ENCODE measurements around the gene RPS19BP1. TPM values are rescaled to one million over a fixed set of nuclear protein-coding genes. Genes with fewer than 3 reads are reported as not detected.

RPS19BP1 gene, protein sequence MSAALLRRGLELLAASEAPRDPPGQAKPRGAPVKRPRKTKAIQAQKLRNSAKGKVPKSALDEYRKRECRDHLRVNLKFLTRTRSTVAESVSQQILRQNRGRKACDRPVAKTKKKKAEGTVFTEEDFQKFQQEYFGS
- 10 to 100 TPM in 11 of 12 donors, not detected in 1; 33.3 to 76.7 (median 47.9) TPM for polyA plus RNA-seq (ENCODE audit: insufficient read length in 12 of 12)
- long read RNA-seq, donor 1, transcript RPS19BP1-203 (3 exons, 852 nt), result minor isoform, 9 of 57 reads
- long read RNA-seq, donor 1, transcript RPS19BP1-201 (4 exons, 927 nt), result major isoform, 46 of 57 reads
- long read RNA-seq, donor 1, partial matches to known transcripts, result 0 of 57 reads
- long read RNA-seq, donor 1, other reads (novel, unspliced or antisense), result 0 of 57 reads
- long read RNA-seq, donor 2, transcript RPS19BP1-201 (4 exons, 927 nt), result major isoform, 32 of 35 reads
- long read RNA-seq, donor 2, partial matches to known transcripts, result 0 of 35 reads
- long read RNA-seq, donor 2, other reads (novel, unspliced or antisense), result 0 of 35 reads
- long read RNA-seq, donor 3, transcript RPS19BP1-201 (4 exons, 927 nt), result major isoform, 16 of 20 reads
- long read RNA-seq, donor 3, partial matches to known transcripts, result 0 of 20 reads
- long read RNA-seq, donor 3, other reads (novel, unspliced or antisense), result 0 of 20 reads
- long read RNA-seq, donor 4, transcript RPS19BP1-201 (4 exons, 927 nt), result major isoform, 12 of 17 reads
- long read RNA-seq, donor 4, partial matches to known transcripts, result 0 of 17 reads
- long read RNA-seq, donor 4, other reads (novel, unspliced or antisense), result 0 of 17 reads
- long read RNA-seq, donor 5, transcript RPS19BP1-203 (3 exons, 852 nt), result minor isoform, 14 of 76 reads
- long read RNA-seq, donor 5, transcript RPS19BP1-201 (4 exons, 927 nt), result major isoform, 60 of 76 reads
- long read RNA-seq, donor 5, partial matches to known transcripts, result 0 of 76 reads
- long read RNA-seq, donor 5, other reads (novel, unspliced or antisense), result 0 of 76 reads
- long read RNA-seq, donor 6, transcript RPS19BP1-201 (4 exons, 927 nt), result major isoform, 24 of 36 reads
- long read RNA-seq, donor 6, partial matches to known transcripts, result 8 of 36 reads
- long read RNA-seq, donor 6, other reads (novel, unspliced or antisense), result 0 of 36 reads
- long read RNA-seq, donor 7, transcript RPS19BP1-201 (4 exons, 927 nt), result major isoform, 13 of 17 reads
- long read RNA-seq, donor 7, partial matches to known transcripts, result 0 of 17 reads
- long read RNA-seq, donor 7, other reads (novel, unspliced or antisense), result 0 of 17 reads
- long read RNA-seq, donor 8, transcript RPS19BP1-201 (4 exons, 927 nt), result major isoform, 59 of 70 reads
- long read RNA-seq, donor 8, transcript RPS19BP1-203 (3 exons, 852 nt), result minor isoform, 10 of 70 reads
- long read RNA-seq, donor 8, partial matches to known transcripts, result 0 of 70 reads
- long read RNA-seq, donor 8, other reads (novel, unspliced or antisense), result 0 of 70 reads
- long read RNA-seq, donor 9, transcript RPS19BP1-201 (4 exons, 927 nt), result major isoform, 37 of 39 reads
- long read RNA-seq, donor 9, partial matches to known transcripts, result 0 of 39 reads
- long read RNA-seq, donor 9, other reads (novel, unspliced or antisense), result 0 of 39 reads
- long read RNA-seq, donor 10, transcript RPS19BP1-201 (4 exons, 927 nt), result major isoform, 45 of 51 reads
- long read RNA-seq, donor 10, transcript RPS19BP1-203 (3 exons, 852 nt), result minor isoform, 5 of 51 reads
- long read RNA-seq, donor 10, partial matches to known transcripts, result 0 of 51 reads
- long read RNA-seq, donor 10, other reads (novel, unspliced or antisense), result 0 of 51 reads
- long read RNA-seq, donor 11, transcript RPS19BP1-201 (4 exons, 927 nt), result major isoform, 17 of 20 reads
- long read RNA-seq, donor 11, partial matches to known transcripts, result 0 of 20 reads
- long read RNA-seq, donor 11, other reads (novel, unspliced or antisense), result 0 of 20 reads

DNA sequence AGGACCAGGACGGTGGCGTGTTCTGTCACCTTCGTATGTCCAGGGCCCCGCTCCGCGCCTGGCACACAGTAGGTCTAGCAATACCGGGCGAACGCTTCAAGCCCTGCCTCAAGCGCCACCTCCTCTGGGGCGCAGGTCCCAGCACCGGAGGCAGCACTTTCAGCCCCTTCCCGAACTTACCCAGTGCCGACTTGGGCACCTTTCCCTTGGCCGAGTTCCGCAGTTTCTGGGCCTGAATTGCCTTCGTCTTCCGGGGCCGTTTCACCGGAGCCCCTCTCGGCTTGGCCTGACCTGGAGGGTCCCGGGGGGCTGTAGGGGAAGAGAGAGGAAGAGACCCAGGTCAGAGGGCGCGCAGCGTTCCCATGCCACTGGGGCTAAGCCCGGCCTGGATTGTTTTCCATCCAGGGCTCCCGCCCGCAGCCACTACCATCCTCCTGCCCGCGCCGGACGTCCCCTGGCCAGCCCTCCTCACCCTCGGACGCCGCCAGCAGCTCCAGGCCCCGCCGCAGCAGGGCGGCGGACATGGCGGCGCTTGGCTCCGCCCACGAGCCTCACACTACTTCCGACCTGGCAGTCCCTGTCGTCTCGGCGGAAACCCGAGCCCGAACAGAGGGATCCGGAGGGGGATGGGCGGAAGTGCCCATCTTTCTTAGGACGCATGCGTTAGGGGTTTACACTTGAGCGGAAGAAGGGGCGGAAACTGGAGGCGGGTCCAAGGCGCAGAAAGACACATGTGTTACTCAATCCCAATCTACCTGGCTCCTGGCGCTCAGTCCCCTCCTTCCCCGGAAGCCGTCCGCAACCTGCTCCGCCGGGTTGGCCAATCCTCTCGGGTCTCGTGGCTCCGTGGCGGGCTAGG, at the start of gene RPS19BP1:
Gene RPS19BP1 (minus strand): TSS at position 534 of the 859 bp plus-strand sequence. CDS start 10 bp downstream, at position 524.
- peak; percentile 100 for DNase-seq

DNA sequence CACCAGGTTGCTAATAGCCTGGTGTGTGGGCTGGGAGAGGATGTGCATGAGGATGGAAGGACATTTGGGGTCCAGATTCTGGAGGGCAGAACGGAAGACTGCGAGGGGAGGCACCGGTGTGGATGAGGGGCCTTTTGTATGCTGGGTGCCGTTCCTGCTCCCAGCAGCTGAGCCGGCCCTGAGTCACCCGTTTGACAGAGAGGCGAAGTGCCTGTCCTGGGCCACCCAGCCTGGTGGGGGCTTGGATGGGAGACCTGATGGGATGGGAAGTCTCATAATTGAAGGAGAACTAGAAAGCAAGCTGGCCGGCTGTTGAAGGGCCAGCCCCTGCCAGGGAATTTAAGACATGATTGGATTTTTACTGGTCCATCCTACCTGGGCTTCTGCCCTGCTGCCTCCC, 48.8 kb upstream of the RPS19BP1 start:
- no peak for DNase-seq

DNA sequence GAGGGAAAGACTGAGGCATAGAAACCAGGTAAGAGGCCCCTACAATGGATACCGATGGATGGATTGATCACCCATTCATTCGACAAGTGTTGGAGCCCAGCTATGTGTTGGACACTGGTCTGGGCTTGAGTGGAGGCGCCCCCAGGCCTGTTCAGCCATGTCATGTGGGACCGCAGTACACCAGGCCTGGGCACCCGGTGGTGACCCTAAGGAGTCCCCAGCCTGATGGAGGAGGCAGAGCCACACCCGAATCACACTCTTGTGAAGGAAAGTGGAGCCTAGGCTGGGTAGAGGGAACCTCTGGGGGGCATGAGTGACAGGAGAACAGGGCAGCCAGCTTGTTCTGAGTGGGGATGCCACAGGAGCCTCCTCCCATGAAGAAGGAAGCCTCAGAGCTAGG, 48.2 kb upstream of the RPS19BP1 start:
- no peak for DNase-seq

DNA sequence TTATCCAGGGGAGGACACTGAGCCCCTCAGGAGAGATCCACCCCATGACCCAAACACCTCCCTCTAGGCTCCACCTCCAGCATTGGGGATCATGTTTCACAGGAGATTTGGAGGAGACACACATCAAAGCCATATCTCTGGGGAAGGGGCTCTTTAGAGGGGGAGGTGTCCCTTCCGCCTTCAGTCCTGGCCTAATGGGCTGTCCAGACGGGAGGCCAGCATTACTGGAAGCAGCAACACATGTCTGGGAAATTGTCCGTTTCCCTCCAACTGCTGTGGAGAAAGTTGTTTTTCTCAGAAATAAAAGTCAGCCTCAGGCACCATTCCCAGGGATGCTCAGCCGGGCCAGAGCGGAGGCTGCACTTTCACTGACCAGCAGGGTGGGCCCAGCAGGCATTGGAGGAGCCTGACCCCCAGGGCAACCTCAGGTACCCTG, 47.5 kb upstream of the RPS19BP1 start:
- DNase-seq, result peak; percentile 67

DNA sequence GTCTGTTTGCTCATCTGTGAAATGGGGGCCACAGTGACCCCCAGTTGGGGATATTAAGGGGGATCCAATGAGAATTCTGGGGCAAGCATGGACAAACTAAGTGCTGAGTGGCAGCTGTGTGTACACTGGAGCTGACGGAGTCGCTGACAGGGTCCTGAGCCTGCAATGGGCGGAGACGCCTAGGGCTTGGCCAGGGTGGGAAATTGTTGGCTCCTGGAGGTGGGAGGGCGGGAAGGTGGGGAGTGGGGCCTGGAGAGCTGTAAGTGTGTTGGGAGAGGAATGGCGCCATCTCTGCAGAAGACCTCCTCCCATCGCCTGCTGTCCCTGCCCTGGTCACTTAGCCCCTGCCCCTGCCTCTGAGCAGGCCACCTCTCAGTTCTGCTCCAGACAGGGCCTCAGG, 45.4 kb upstream of the RPS19BP1 start:
- DNase-seq, result no peak

DNA sequence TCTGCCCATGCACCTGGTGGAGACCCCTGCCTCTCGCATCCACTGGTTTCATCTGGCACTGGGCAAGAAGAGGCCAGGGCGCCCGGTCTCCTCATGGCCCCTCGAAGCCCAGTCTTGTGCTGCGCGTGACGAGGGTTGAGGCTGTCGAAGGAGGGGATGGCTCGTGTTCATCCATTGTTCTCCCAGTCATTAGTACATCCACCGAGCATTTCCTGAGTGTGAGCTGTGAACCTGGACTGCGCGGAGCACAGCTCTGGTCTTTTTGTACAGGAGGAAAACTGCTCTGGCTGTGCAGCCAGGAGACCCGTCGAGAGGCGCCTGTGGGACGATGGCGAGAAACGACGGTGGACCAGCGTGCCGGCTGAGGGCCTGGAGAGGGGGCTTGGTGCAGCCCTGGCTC, 44.8 kb upstream of the RPS19BP1 start:
- no peak for DNase-seq

DNA sequence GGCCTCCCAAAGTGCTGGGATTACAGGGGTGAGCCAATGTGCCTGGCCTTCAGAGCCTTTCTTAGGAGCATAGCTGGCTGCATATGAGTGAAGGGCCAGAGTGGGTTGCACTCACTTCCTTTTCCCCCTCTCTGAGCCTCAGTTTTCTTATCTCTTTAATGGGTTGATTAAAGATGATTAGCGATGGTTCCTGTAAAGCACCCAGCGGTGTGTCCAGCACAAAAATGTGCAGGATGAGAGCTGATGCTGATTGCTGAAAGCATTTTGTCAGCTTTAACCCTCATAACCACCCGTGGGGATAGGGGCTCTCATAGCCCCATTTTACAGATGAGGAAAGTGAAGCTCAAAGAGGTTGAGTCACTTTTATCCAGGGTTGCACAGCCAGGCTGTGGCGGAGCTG, 43.5 kb upstream of the RPS19BP1 start:
- DNase-seq, result no peak

DNA sequence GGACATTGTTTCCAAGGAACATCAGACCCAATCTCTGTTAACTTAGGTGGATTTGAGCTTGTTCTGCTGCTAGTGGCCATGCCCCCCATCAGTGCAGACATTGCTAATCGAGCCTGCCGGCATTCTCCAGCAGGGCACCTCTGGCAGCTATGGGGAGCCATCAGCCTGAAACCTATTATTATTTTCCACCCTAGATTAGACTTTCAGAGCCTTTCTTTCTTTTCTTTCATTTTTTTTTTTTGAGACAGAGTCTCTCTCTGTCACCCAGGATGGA, 42.9 kb upstream of the RPS19BP1 start:
- no peak for DNase-seq

DNA sequence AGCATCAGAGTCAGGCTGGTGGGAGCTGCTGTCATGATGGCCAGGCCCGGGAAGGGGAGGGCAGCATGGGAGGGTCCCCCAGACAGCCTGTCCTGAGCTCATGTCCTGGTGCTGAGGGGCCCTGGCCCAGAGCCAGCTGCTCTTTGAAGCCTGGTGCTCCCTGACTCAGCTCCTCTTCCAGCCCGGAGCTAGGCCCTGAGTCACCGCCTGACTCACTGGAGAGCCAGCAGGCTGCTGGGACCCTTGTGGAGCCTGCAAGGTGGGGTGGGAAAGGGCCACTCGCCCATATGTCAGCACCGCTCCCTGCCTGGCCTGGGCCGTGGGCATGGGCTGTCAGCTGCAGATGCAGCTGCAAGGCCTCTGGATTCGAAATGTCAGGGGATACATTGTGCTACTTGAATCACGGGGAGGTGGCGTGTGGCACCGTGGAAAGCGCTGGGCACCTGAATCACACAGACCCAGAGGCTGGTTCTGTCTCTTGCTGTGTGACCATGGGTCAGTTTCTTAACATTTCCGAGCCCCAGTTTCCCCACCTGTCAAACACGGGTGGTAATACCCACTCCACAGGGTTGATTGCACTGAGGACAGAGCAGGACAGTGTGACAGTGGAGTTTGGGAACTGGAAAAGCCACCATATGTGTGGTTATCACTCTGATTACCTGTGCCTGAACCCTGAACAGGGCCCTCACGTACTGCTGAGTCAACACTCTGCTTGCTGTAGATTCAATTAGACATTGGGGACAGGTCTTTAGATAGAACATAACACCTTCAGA, 42.4 kb upstream of the RPS19BP1 start:
- DNase-seq, result no peak

DNA sequence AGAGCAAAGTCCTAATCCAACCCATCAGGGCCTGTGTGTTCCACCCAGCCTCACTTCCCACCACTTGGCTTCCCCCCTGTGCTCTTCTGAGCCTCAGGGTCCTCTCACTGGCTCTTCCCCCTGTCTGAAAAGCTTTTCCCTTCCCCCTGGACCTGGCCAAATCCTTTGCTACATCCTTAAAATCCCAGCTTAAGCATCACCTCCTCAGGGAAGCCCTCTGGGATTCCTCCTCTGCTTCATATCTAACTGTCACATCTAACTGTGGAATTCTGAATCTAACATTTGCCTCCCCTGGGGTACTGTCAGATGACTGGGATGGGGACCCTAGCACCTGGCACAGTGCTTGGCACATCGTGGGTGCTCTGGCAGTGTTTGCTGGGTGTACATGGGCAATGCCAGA, 39.0 kb upstream of the RPS19BP1 start:
- no peak for DNase-seq

DNA sequence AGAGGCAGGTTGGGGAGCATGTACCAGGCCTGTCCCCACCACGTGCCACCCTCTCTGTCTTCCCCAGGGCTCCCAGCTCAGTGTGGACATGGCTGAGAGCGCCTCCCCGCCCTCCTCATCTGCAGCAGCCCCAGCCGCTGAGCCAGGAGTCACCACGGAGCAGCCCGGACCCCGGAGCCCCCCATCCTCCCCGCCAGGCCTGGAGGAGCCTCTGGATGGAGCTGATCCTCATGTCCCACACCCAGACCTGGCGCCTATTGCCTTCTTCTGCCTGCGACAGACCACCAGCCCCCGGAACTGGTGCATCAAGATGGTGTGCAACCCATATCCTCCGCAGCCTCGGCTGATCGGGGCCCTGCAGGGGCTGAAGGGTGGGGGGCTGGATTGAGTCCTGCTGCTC, 38.1 kb upstream of the RPS19BP1 start, which contains the start of gene CACNA1I:
Gene CACNA1I (plus strand): TSS at position 89 of the 400 bp plus-strand sequence. CDS start 0 bp downstream, at position 89.
- no peak for DNase-seq

DNA sequence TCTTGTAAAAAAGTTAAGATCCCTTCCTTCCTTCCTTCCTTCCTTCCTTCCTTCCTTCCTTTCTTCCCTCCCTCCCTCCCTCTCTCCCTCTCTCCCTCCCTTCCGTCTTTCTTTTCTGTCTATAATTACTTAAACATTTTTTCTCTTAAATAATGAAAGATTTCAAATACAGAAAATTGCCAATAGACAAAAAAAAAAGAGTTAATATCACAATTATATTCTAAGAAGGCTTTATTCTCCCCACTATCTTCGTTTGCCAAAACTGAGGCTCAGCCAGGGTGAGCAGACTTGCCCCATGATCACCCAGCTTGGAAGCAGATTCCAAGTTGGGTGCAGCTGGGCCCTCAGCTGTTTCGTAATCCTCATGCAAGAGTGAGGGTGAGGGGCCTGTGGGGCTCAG, 37.7 kb upstream of the RPS19BP1 start:
- no peak for DNase-seq

DNA sequence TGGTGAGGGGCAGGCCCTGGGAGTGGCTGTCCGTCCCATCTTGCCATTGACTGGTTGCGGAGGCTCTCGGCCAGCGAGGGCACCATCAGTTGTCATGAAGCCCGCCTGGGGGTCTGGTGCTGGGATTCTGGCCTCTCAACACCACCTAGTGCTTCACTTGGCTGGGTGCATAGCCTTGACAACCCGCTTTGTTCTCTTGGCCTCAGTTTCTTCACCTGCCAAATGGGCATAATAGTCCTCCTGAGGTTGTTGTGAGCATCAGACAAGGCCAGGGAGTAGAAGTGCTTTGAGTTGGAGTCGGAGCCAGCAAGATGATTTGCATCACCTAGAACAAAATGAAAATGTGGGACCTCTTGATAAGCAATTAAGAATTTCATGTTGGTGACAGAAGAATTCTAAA, 36.5 kb upstream of the RPS19BP1 start:
- no peak for DNase-seq

DNA sequence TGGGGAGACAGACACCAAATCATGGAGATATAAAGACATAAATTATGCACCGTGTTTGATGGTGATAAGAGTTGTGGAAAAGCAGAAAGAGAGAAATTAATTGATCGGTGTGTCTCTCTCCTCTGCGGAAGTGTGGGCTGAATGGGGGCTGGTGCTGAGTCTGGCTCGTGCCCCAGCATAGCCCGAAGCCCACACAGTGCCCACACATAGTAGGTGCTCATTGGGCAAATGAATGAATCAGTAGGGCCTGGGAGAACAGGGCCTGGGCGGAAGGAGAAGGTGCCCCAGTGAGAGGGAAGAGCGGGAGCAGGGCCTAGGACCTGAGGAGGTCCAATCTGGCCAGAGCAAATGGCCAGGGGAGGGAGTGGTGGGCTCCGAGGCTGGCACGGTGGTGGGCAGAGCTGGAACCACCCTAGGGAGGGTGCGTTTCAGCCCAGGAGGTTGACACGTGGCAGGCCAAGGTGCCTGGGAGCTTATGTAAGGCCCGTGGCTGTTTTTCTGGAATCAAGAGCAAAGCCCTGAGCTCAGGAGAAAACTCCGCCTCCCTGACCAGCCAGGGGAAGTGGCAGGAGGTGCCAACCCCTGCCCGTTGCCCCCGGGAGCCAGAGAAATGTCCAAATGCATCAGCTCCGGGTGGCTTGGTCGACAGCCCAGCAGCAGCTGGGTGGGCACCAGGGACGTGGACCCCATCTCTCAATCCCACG, 35.9 kb upstream of the RPS19BP1 start:
- DNase-seq, result no peak

DNA sequence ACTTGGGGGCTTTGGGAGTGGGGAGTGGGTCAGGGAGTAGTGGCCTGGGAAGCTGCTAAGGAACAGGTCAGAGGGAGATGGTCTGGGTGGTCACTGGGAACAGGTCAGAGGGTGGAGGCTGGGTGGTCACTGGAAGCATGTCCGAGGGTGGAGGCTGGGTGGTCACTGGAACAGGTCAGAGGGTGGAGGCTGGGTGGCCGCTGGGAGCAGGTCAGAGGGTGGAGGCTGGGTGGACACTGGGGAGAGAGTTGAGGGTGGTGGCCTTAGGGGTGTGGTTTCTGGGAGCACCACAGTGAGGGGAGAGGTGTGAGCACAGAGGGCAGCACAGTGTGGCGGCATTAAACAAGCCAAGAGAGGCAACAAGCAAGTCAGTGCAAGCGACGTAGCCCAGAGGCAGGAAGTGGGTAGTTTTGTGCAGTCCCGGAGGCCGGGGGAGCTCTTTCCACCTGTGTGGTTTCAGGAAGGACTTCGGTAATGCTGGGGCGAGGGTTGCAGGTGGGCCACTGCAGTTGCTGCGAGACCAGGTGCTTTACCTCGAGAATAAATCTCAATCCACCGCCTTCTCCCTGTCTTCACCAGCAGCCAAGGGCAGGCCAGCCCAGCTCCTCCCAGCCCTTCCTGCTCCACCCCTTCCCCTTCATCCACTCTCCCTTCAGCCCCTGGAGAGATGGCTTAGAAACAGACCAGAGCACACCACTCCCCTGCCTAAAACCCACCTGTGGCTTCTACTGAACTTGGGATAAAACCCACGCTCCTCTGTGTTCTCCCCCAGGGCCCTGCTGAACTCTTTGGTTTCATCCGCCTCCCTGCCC, 34.8 kb upstream of the RPS19BP1 start:
- DNase-seq, result no peak

DNA sequence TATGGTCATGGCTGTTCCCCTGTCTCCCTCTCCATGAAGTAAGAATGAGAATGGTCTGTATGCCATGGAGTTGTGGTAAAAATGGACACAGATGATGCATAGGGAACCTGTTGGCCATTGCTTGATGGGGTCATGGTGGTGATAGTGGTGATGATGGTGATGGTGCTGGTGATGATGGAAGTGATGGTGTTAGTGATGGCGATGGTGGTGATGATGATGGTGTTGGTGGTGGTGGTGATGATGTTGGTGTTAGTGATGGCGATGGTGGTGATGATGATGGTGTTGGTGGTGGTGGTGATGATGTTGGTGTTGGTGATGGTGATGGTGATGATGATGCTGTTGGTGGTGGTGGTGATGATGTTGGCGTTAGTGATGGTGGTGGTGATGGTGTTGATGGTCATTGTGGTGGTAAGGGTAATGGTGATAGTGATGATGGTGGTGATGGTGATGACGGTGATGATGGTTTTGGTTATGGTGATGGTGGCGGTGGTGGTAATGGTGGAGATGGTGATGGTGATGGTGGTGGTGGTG, 32.9 kb upstream of the RPS19BP1 start:
- DNase-seq, result no peak

All from muscle of arm (tissue), 14 donors.